GM12891 (cell line): ENCODE data around the gene WAS.

Experiments
- PAX5 ChIP-seq: IDR thresholded peaks from 2 replicates; pipeline ENCODE4 v1.6.1; 2011; ENCODE audit warnings: low read length, moderate library complexity, mild to moderate bottlenecking; ENCODE audit not compliant: insufficient read depth, severe bottlenecking
- POLR2A ChIP-seq: IDR thresholded peaks from 2 replicates; pipeline ENCODE4 v1.6.1; 2011; ENCODE audit warnings: low read depth, low read length, control low read depth
- POLR2AphosphoS5 ChIP-seq: IDR thresholded peaks from 2 replicates; pipeline ENCODE4 v1.6.1; 2011; ENCODE audit warnings: low read depth, low read length, control low read depth
- SPI1 ChIP-seq: IDR thresholded peaks from 2 replicates; pipeline ENCODE4 v1.6.1; 2011; ENCODE audit warnings: low read depth, low read length, control low read depth
- TAF1 ChIP-seq: IDR thresholded peaks from 2 replicates; pipeline ENCODE4 v1.6.1; 2011; ENCODE audit warnings: low read depth, low read length, control low read depth

DNA sequence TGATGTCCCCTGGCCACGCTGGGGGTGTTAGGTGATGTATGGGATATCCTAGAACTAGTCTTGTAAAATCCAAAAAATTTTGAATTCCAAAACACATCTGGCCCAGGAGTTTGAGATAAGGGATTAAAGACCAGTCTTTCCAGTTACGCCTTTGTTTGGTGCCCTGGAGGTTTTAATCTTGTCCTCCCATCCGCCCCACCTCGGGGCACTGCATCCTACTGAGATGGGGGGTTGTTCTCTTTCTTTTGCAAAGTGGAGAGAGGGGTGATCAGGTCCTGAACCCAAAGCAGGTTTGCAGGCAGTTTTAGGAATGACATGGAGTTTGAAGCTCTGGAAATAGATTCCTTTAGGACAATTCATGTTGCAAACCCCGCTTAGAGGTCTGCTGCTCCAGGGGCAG is 14.7 kb downstream of the WAS start:
- TF ChIP-seq POLR2A, result no peak
- no peak for TF ChIP-seq POLR2AphosphoS5
- TF ChIP-seq TAF1, result no peak
- no peak for TF ChIP-seq SPI1
- no peak for TF ChIP-seq PAX5
